ENCODE measurements around the gene PACSIN3.

DNA sequence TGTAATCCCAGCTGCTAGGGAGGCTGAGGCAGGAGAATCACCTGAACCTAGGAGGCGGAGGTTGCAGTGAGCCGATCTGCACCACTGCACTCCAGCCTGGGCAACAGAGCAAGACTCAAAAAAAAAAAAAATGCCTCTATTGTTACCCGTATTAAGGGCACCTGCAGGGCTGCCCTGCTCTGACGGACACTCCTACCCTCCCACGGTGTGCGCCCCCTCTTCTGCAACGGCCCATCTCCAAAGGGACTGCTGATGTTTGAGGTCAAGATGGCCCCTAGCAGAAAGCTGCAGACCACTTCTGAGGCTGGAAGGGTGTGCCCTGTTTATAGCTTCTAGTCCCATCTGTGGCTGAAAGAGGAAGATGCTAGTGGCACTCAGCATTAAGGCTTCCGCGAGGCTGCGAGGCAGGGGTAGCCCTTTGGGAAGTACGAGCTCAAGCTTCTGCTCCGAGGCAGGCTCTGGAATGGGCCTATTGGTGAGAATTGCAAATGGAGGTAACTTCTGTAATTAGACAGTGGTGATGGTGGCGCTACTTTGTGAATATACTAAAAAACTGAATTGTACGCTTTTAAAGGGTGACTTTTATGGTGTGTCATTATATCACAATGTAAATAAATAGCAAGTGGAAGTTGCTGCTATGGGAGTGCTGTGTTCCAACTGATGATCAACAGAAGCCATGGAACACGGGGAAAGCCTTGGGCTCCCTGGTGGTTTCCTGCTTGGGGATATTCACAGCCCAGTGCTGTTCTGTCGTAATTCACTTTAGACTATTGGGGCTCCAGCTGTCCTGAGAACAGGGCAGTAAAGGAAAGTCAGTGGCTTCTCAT lies 33.9 kb downstream of the PACSIN3 start:
- TF ChIP-seq POLR2A (IDR thresholded peaks at IDR 0.05; ENCODE audit: low read depth, low read length) (no peak), FOS (IDR thresholded peaks at IDR 0.05; ENCODE audit: borderline replicate concordance, insufficient read depth, low read length) (no peak)
- TF ChIP-seq, protein P1, sequence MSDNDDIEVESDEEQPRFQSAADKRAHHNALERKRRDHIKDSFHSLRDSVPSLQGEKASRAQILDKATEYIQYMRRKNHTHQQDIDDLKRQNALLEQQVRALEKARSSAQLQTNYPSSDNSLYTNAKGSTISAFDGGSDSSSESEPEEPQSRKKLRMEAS (IDR thresholded peaks at IDR 0.05; ENCODE audit: insufficient read depth, insufficient read length), result no peak
- TF ChIP-seq, protein P2, sequence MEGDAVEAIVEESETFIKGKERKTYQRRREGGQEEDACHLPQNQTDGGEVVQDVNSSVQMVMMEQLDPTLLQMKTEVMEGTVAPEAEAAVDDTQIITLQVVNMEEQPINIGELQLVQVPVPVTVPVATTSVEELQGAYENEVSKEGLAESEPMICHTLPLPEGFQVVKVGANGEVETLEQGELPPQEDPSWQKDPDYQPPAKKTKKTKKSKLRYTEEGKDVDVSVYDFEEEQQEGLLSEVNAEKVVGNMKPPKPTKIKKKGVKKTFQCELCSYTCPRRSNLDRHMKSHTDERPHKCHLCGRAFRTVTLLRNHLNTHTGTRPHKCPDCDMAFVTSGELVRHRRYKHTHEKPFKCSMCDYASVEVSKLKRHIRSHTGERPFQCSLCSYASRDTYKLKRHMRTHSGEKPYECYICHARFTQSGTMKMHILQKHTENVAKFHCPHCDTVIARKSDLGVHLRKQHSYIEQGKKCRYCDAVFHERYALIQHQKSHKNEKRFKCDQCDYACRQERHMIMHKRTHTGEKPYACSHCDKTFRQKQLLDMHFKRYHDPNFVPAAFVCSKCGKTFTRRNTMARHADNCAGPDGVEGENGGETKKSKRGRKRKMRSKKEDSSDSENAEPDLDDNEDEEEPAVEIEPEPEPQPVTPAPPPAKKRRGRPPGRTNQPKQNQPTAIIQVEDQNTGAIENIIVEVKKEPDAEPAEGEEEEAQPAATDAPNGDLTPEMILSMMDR (IDR thresholded peaks at IDR 0.05; ENCODE audit: extremely low read depth in 1 of 2, insufficient read depth in 1 of 2, low read depth in 1 of 2, low read length in 2 of 2), result no peak

All from endothelial cell of umbilical vein (primary cell).